Activated CD8-positive, alpha-beta memory T cell treated with anti-CD3 and anti-CD28 coated beads, Interleukin-2, amount 50 U/mL, for 24 hours (primary cell): Measurements from ENCODE around the gene TLL1.

Experiments used
- DNase-seq: peaks from one replicate; pipeline ENCODE4 v3.0.0-alpha.2; 2020; ENCODE audit errors: extremely low read depth

TLL1 gene

GRCh38 chr4:165971933-165972332, 98.9 kb downstream of the TLL1 start:
- no peak for DNase-seq

GRCh38 chr4:165972747-165973146, 99.7 kb downstream of the TLL1 start:
- DNase-seq, result no peak

GRCh38 chr4:165982934-165983333, 109.9 kb downstream of the TLL1 start:
- DNase-seq, result no peak

- no peak for DNase-seq
These were observed 114.1 kb downstream of the TLL1 start for GRCh38 chr4:165986956-165987698.

- no peak for DNase-seq
These were observed 118.5 kb downstream of the TLL1 start for GRCh38 chr4:165991325-165992180.

GRCh38 chr4:165992283-165992682, 119.2 kb downstream of the TLL1 start:
- DNase-seq, result no peak

- no peak for DNase-seq
These were observed 121.7 kb downstream of the TLL1 start for GRCh38 chr4:165994701-165995100.

DNA sequence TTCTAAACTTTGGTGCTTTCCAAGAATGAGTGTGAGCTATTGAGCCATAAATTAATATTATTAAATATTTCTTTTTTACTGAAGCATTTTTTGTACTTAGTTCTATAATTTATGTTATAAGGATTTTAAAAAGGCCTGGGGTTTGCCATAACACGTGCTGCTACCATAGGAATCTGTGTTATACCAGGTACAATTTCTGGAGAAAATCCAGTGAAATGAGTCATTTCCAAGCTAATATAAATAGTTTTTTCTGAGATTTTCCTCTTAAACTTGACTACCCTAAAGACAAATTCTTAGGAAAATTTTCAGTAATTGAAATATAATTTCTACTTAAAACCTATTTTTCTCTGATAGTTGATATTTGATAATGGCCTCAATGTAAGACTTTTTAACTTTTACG, 130.8 kb downstream of the TLL1 start:
- no peak for DNase-seq

DNA sequence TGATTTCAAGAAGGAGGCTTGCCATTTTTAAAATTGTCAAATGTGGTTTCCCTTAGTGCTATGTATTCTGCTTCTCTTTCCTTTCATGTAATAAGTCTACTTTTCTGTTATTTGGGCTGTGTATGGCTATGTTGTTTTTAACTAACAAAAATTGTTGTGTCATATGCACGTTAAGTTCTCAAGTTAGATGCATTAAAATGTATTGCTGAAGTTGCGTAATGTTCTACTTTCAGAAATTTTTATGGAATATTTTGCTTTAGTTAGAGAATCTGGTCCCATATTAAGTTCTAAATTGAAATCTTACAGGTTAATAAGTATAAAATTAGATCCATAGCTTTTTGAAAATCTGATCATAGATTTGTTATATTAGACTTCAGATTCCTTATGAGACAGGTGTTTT, 133.2 kb downstream of the TLL1 start:
- no peak for DNase-seq

DNA sequence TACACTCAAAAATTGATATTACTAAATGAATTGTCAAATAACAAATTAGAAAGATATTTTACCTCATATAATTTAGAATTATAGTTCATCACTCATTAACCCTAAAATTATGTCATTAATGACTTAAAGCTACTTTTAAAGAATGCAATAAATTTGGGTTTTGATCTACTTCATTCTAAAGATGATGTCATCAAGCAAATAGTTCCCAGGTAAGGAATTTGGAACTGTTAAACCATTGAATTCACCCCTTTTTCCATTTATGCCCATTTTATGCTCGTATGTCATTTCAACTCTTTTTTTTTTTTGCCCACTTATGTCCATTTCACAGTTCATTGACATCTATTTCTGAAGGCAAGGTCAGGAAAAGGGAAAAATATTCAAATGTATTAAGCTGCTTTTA, 135.5 kb downstream of the TLL1 start:
- DNase-seq, result no peak

DNA sequence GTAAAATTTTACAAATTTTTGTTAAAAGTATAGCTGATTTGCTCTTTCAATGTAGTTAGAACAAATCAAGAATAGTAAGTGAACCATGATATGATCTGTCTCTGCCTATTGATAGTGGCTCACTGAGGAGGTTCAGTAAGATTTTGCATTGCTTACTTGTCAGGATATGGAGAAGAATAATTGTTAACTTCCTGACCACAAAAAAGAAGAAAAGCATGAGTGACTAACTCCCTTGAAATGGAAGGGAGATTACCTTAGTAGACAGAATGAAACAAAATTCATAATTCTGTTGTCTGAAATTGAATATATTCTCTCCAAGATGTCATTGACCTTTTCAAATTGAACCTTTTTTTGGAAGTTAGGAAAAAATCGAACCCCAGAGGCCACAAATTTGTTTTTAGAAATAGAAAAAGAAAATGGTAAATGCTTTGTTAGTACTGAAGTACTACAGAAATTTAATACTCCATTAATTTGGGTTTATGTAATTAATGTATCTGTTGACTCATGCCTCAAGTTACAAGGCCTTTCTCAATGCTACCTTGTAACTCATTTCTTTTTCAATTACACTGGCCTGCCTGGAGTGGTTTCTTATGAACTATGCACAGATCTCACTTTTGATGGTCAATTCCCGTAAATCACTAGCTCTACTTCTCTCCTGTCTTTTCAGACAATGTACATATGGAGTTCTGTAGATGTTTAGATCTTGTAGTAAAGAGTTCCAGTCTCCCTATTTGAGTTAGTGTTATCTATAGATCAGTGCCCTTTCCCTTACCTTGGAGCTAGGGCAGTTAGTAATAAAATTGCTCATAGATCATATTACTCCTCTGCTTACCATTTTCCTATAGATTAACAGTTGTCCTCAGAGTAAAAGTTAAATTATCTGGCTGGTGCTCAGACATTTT, 139.3 kb downstream of the TLL1 start:
- DNase-seq, result no peak

- no peak for DNase-seq
These were observed 141.4 kb downstream of the TLL1 start for GRCh38 chr4:166014411-166014810.

DNA sequence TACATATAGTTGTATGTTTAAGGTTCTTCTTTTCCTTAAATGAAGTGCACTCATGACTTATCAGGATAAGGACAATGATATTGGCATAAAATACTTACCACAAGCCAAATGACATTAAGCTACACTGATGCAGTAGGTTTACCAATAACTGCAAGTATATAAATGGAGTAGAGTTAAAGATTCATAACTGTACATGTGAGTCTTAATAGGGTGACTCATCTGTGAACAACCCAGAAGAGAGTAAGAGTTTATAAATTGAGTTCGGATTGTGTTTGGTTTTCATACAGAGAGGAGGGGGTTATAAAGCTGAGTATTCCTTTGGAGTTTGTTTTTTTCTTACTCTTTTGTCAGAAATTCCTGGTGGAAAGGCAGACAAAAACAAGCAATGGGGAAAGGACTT, 144.8 kb downstream of the TLL1 start:
- no peak for DNase-seq

GRCh38 chr4:166019441-166020220, 146.6 kb downstream of the TLL1 start:
- DNase-seq, result no peak

DNA sequence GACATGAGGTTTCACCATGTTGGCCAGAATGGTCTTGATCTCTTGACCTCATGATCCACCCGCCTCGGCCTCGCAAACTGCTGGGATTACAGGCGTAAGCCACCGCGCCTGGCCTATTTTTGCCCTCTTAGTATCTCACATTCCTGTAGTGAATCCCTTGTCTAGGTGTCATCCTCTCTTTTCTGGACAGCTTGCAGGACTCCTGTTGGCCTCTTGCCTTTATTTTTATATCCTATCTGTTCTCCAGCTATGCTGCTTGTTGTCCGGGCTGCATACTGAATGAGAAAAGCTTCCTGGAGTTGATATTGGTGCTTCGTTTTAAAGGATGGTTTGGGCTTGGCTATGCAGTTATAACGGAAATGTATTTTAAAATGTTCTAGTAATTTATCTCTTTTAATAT, 148.6 kb downstream of the TLL1 start:
- no peak for DNase-seq

DNA sequence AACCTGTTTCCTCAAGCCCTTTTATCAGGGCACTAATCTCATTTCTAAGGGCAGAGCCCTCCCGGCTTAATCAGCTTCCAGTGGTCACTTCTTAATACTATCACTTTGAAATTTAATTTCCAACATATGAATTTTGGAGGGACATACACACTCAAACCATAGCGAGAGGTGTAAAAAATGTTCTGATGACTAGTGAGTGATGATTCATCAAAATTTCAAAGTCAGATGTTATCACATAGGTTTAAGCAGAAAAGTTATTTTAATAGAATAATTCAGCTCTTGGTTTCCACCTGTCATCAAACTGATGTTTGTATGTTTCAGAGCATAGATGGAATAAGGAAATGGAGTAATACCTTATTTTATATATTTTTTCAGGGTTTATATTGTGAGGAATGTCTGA, 161.9 kb downstream of the TLL1 start:
- DNase-seq, result no peak

GRCh38 chr4:166039822-166040221, 166.8 kb downstream of the TLL1 start:
- DNase-seq, result no peak

- DNase-seq, result no peak
These were observed 169.5 kb downstream of the TLL1 start for GRCh38 chr4:166042510-166043055.

DNA sequence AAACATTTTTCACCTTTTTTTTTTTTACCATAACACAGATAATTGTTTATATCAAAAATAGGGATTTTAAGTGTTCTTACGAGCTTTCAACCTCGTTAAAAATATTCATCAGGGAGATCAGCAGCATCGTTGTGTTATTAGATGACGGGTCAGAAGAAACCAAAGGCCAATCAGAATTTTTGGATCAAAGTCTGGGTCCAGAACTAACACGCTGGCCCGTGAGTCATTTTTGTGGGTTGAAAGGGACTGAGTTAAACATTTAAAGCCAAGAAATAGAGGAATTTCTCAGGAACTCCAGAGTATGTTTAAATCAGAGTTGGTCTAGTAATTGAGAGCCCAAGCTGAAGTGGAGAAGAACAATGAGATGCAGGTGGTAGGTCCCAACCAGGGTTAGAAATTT, 170.8 kb downstream of the TLL1 start:
- DNase-seq, result no peak

DNA sequence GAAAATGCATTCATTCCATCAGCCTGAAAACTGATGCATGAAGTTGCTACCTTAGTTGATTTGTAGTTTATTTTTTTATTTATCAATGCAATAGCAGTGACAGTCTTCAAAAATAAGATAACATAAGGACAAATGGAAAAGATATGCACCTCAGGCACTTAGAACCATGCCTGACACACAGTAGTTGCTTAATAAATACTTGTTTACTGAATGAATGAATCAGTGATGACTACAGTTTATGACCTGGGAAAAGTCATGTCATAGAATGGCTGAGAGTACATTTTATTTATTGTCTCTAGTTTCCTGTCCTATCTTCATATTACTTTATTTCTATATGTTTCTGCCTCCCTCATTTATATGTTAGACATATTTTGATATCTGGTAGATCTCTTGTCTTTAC, 171.8 kb downstream of the TLL1 start:
- no peak for DNase-seq

DNA sequence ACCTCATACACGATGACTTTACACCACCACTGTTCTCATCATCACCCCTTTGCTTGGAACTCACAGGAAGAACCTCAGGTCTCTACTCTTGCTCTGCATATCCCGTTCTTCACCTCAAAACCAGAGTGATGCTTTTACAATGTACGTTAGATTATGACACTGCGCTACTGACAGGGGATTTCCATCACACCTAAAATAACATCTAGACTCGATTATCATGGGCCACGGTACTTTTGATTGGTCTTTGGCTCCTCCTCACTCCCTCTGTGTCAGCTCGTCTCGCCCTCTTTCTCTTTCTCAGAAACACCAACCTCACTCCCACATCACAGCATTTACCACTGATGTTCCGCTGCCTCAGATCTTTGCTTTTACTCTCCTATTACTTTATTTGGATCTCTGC, 172.4 kb downstream of the TLL1 start:
- no peak for DNase-seq
